NCI-H510A (cell line): ENCODE data around the gene CACNA2D2.

Experiments
- DNase-seq: peaks from one replicate; lab custom pipeline; 2025; lab: John Stamatoyannopoulos, UW

Gene CACNA2D2

DNA sequence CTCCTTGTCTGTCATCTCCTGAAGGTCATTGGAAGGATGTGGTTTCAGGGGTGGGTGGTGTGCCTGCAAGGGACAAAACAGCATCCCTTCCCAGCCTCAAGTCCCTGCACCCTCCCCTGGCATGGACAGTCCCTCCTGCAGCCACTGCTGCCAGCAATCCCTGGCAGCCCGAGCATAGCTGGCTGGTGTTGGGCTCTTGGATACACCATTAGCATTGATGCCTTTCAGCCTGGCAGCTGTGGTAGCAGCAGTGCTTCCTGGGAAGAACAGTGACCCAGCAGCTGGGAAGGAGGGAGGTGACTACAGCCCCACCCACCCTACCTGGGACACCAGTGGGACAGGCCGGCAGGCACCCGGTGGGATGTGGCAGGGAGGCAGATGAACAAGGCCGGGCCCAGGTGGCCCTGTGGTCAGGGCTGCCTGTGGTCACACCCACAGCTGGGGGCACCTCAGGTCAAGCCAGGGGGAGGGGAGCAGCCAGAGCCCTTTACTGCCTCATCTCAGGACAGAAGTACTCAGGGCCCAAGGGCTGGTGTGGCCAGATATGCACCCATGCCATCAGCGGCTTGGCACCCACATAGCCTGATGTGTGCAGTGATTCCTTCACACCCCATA lies 111.2 kb downstream of the CACNA2D2 start:
- no peak for DNase-seq

DNA sequence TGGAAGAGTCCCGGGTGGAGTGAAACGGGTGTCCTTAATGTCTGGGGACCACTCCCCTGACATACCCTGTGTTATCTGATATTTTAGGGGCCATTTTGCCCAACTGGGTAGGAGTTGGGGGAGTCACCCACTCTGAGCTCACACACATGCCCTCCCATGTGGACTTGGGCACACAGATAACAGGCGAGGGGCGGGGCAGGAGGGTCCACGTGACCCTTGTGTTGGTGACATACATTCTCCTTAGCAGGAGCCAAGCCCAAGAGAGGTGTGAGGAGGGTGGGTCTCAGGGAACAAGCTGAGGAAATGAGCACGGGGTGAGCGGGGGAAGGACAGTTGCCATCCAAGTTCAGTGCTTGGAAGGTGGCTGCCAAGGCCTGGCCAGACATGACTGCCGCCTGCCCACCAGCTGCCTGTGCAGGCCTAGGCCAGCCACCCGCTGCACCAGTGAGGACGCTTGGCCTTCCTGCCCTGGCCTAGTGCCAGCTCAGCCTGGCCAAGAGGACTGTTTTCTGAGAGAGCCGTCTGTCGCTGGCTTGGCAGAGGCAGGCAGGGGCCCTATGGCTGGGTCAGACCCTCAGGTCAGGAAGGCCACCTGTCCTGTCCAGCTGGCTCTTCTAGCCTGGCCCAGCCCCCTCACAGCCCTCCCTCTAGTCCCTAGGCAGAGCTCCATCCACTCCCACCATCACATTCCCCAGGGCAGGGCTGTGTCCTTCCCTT lies 112.8 kb downstream of the CACNA2D2 start:
- peak; percentile 35 for DNase-seq

DNA sequence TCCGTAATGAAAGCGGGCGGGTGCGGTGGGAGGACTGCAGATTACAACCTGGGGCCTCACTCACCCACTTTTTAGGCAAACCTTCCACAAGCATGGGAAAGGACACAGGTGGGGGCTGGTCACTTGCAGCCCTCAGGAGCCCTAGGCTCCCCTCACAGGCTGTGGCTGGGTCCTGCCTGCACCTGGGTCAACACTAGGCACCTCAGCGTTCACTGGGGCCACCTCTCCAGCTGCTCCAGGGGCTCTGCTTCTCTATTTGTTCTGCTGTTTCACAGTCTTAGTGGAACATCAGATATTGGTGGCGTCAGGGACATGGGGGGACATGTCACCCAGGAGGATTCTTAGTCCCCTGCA lies 114.0 kb downstream of the CACNA2D2 start:
- no peak for DNase-seq

DNA sequence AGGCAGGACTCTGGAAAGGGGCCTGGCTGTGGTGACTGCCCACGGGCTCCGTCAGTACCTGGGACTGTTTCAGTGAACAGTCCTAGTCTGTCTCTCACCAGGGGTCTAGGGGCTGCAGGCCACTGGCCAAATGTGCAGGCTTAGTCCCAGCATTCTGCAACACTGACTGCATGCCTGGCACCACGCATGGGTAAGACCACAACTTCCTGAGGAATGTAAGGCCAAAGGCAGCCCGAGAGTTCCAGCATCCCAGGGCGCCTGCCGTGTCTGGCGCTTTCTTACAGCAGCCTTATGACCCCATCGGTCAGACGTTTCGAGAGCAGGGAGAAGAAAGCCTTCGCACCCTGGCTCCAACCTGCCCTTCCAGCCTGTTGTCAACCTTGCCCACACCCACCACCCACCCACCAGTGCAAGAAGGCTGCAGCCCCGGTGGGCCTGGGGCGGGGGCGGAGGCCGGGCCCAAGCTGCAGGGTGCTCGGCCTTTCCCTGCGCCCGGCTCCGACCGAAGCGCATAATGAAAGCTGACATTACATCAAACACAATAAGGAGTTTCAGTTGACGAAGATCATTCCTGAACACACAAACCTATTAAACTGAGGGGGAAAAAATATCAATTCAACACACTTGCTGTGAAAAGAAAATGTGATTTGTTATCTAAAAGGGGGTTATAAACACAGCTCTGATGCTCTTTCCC lies 114.6 kb downstream of the CACNA2D2 start:
- no peak for DNase-seq

DNA sequence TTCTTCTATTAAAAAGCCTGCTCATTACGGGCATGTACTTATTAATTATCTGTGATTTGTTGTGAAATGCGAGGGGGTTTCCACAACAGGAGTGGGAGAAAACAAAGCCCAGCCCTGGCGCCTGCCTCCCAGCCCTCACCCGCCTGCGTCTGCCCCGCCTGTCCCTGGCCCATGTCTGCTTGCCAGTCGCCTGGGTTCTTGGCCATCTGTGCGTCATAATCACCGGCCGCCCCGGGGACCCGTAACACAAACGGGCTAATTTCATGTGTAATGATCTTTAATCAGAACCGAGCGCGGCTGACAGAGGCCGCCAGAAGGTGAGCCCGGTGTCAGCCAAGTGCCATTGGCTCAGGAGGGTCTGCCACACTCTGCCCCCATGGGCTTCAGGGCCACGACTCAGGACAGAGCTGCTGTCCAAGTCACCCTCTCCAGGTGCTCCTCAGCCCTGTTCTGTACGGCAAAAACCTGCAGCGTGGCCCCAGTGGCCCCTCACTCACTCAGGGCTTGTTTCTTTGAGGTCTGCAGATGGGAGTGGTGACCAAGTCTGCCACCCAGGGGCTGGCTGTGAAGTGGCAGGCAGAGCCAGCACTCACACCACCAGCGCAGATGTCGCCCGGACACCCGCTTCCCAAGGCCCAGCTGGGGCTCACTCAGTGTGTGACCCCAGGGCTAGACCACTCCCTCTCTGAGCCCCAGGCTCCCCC lies 115.3 kb downstream of the CACNA2D2 start:
- DNase-seq, result no peak

DNA sequence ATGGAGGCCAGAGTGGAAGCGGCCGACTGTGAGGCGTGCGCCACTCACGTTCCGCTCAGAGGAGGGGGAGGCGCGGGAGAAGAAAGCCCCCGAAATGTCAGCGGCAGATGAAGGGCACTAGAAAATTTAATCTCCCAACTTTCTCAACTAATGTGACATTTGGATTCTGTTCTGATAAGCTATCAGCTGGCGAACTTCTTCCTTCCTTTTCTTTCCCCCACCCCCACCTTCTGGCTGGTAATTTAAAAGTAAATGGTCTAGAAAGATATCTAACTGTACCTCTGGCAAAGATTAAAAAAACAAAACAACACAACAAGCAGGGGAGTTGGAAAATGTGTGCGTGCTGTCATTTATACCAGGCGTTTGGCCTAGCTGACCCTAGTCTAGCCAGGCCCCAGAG lies 117.7 kb downstream of the CACNA2D2 start:
- DNase-seq, result no peak

DNA sequence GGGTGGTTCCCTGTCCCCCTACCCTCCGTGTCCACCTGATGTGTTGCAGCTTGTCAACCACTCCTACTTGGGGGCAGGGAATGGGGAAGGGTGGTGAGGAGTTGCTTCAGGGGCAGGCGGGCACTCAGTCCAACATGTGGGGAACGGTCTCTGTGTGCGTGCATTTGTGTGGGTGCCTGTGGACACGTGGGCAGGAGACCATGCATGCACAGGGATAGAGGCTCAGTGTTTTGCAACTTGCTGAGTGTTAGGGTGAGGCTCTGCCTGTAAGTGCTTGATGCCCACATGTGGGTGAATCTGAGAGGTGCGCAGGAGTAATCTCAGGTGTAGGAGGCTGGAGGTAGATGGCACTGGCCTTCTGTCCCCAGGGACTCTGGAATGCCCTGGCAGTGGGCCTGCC lies 119.7 kb downstream of the CACNA2D2 start:
- DNase-seq, result no peak

DNA sequence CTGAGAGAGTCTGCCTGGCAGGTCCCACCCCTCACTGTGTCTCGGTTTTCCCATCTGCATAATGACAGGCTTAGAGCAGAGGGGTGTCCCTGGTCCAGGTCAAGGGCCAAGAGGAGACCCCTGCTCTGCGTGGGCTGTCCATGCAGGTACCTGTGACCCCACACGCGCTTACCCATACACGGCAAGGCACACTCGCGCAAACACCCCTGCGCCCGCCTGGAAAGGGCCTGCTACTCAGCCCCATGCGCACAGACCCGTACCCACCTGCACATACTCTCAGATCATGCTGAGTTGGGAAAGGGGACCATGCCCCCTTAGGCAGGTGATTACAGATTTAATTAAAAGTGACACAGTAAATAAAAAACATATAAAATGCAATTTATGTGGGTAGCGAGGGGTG lies 120.7 kb downstream of the CACNA2D2 start:
- no peak for DNase-seq

DNA sequence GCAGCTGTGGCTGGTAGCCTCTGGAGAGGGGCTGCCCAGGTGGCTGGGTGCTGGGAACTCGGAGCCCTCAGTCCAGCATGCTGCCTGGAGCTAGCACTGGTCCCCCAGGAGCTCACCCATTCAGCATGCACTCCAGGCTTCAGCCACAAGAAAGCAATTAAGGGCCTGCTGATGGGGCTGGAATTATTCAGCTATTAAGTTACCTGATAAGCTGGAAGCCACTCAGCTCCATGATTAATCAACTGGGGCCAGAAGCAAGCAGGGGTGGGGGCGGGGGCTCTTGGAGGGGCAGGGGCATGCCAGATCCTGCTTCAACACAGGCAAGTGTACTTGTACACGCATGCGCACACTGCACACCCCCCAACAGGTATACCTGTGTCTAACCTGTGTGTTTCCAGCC lies 122.1 kb downstream of the CACNA2D2 start:
- DNase-seq, result no peak

DNA sequence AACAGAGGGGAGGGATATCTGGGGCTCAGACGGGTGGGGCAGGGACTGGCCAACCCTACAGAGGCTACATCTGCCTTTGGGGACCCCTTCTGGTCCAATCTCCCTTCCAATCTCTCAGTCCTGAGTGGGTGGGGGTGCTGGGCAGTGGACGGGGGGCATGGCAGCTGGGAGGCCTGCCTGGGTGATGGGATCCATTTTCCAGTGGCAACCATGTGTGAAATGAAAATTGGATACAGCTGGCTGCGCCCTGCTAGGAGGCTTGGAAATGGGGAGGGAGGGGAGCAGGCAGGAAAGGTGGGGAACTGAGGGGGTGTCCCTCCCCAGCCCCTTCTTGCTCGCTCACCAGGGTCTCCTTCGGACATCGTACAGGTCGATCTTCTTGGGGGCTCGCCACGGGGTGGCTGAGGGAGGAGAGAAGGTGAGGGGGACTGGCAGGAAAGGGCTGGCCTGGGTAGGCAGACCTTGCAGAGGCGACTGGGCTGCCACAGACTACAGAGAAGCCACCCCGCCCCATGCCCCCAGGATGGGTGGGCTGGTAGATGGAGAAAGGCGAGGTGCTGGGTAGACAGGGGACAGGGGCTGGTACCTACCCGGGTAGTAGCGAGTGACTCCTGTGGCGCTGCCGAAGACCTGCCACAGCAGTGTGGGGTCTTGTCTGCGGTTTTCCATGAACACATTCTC lies 122.9 kb downstream of the CACNA2D2 start:
- DNase-seq, result no peak

DNA sequence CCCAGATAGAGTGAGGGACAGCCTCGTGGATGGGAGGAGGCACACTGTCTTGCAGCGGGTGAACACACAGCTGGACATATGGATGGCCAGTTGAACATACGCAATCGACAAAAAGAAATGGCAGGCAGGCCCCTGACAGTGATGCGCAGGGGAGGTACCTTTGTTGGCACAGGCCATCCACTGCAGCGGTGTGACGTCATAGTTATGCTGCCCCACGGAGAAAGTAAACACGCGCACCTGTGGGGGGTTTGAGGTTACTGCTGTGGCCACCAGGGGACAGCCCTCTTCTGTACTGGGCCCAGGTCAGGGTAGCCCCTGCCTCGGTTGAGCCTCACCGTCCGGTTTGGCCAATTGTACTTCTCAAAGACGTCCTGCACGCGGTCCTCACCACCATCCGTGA lies 124.7 kb downstream of the CACNA2D2 start:
- no peak for DNase-seq

DNA sequence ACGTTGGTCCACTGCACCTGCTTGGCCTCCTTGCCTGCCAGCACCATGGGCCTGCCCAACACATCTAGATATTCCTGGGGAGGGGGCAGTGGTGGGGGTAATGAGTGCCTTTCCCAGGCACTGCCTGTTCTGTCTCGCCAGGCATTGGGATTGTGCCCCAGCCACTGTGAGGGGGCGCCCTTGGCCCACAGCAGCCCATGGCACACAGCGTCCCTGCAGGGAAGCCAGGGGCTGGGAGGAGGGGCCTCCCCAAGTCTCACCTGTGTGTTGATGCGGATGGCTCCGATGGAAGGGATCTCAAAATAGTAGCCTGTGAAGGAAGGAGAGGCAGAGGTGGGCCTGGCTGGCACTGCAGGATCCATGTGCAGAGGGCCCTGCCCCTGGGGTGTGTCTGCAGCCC lies 125.4 kb downstream of the CACNA2D2 start:
- no peak for DNase-seq

DNA sequence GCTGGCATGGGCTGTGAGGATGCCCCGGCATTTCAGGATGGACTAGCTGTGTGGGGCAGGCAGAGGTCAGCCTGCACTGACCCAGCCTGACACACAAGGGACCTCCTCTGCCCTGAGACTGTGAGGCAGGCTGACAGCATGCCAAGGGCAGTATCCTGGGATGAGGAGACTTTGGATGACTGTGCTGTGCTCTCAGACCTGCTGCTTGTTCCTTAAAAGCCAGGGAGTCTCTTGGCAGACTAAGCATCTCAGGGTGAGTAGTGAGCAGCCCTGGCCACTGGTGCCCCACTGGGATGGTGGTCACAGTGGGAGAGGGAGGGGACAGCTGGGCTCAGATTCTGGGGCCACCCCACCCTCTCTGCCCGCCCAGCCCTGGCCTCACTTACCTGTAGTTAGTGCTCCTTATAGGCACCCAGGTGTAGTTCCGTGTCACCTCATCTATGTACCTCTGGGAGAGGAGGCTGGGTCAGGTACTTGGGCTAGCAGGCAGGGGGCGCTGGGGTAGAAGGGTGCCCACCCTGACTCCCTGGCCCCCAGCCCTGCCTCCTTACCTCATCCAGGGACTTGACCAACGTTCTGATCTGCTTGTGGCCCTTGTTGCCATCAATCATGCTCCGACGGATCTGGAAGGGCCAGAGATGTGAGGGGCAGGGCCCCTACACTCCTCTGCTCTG lies 128.0 kb downstream of the CACNA2D2 start:
- DNase-seq, result no peak

DNA sequence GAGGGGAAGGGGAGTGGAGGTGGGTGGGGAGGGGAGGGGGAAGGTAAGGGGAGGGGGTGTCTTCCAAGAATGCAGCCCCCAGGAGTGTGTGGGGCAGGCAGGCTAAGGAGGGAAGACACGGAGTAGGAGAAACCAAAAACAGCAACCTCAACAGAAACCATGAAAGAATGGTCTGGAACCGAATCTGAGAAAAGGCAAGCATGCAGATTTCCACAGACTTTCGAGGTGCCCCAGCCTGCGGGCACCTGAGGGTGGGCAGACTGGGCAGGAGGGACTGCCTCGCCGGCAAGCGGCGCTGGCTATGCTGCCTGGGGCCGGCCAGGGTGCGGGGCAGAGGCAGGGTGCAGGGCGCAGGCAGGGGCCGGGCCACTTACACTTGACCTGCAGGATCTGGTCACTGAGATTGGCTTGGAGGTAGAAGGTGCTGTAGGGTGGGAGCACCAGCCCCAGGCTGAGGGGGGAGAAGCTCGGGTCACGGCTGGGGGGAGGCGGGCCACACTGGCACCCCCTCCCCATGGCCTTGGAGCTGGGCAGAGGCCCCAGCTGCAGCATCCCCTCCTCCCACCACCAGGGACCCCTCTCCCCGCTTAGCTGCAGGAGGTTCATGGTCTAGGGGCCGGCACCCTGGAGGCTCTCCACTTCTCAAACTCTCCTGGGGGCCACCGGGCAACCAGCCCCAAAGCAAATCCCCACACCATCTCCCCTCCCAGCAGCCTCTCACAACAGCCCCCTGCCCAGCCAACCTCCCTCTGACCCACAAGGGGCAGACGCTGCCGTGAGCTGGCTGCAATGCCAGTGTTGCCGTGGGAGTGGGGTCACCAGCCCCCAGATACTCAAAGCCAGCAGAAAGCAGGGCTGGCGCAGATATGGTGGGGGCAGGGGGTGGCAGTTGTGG lies 128.8 kb downstream of the CACNA2D2 start:
- no peak for DNase-seq

DNA sequence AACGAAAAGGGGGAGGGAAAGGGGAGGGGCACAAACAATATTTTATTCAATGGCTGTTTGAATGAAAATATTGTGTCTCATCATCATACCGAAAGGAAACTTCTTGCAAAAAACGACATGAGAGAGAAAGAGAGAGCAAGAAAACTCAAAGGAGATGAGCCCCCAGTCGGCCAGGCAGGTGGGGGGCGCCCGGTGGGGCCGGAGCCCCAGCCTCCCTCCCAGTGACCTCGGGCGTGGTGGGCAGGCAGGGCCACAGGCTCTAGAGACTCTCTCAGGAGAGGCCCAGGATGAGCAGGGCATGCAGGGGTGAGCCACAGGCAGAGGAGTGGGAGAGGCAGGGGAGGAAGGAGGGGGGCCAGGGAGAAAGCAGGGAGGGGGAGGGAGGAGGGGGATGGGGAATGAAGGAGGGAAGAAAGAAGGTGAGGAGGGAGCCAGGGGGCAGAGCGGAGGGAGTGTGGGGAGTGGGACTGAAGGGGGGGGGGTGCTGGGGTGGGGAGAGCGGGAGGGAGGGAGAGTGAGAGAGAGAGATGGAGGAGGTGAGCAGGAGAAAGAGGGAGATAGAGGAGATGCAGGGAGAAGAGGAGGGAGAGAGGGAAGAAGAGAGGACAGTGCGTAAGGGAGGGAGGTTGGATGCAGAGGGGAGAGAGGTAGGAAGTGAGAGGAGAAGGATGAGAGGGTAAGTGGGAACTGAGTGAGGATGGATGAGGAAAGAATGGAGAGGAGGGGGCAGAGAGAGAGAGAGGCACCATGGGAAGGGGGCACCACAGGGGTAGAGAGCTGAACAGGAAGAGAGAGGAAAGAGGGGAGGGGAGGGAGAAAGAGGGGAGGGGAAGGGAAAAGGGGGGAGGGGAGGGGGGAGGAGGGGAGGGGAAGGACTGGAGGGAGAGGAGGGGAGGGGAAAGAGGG lies 130.0 kb downstream of the CACNA2D2 start:
- DNase-seq, result no peak

DNA sequence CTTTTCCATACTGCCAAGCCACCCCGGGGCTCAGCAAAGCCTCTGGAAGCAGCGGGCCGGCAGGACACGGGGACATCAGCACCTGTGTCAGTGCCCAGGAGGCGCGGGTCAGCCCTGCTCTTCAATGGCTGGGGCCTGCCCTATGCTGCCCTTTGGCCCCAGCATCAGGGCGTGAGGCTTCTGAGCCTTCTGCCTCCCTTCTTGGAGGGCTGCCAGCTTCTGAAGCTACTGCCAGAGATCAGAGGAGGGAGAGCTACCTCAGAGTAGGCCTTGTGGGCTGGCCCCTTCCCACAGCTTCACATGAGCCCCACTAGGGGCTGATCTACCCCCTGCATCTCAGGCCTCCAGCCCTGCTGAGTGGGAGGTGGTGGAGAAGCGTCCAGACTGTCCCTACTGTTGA lies 131.1 kb downstream of the CACNA2D2 start:
- no peak for DNase-seq

DNA sequence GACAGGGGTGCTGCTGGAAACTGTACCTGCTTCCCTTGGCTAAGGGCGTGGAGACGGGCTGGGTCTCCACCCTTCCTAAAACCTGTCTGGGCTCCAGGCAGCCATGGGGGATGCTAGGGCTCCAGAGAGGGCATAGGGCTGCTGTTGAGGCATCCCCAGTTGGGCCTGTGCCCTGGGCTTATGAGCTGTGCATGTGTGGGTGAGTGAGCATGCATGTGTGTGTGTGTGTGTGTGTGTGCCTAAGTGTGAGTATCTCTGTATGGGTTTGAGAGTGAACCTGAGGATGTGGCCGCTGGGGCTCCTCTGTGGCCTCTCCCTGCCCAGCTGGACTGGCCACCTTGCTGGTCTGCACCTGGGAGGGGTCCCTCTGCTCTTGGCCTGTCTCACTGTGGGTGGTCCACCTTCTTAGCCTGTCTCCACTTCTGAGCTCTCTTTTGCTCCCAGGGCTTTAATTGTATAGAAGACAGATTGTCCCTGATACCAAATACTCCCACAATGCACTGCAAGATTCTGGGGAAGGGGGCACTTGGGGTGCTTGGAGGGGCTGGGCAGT lies 132.2 kb downstream of the CACNA2D2 start:
- no peak for DNase-seq

DNA sequence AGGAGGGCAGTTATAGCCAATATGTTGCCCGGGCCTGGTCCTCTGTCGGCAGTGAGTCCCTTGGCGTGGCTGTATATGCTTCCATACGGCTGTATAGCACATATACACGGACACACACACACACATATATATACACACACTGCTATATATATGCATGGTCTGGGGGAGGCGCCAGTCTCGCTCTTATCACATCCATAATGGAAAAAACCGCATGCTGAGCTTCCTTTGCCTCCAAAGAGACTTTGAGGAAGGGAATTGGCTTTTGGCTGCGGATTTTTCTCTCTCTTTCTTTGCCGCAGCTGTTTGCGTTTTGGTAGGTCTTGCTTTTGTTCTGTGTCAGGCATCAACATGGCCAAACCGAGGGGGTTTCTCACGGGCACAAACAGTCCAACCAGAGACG lies 132.8 kb downstream of the CACNA2D2 start:
- DNase-seq, result no peak

DNA sequence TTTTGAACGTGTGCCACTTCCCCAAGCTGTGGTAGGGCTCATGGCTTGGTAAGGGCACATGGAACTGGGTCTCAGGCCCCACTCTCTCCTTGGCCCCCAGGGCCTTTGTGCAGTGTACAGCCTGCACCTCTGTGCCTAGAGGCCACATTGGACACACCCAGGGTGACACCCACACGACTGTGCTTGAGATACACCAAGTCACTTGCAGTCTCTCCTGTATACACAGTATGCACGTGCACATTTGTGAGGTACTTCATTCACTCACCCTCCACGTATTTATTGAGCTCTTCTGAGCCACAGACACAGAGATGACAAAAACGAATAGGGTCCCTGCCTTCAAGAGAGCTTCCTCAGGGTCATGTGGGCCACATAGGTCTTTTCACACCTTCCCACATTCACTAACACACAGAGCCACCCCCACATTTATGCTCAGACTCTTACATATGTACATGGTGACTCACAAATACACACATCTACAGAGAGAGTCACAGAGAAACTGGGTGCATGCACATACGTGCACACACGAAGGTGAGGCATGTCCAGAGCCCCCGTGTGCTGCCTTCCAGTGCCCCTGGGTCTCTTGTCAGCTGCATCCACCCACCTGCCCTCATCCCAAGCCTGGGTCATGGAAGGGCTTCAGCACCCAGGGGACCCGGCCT lies 134.3 kb downstream of the CACNA2D2 start:
- DNase-seq, result no peak
